Loucy (cell line): ENCODE data around the gene GNG2.

ENCODE experiments used
- H2AFZ ChIP-seq: fragments of 200-600 bp; sonication (generic); 2 replicates; pipeline ENCODE4 v1.6.0; 2016; ENCODE audit warnings: antibody characterized with exemption, mild to moderate bottlenecking, low read length, moderate library complexity
- H3F3A ChIP-seq: fragments of 200-600 bp; 2 replicates; pipeline ENCODE4 v1.6.0; 2016; ENCODE audit warnings: antibody characterized with exemption, low read depth, mild to moderate bottlenecking
- H3K27me3 ChIP-seq: fragments of 200-600 bp; sonication (generic); 2 replicates; pipeline ENCODE4 v1.6.1; 2014; ENCODE audit warnings: low read length, mild to moderate bottlenecking; ENCODE audit not compliant: insufficient read depth, poor library complexity, severe bottlenecking
- H3K36me3 ChIP-seq: fragments of 200-600 bp; sonication (generic); 2 replicates; pipeline ENCODE4 v1.6.1; 2016; ENCODE audit warnings: low read length; ENCODE audit not compliant: insufficient read depth
- H3K4me1 ChIP-seq: fragments of 200-600 bp; sonication (generic); 2 replicates; pipeline ENCODE4 v1.5.1; 2014; ENCODE audit warnings: low read length, mild to moderate bottlenecking; ENCODE audit not compliant: insufficient read depth, poor library complexity, severe bottlenecking
- H3K4me2 ChIP-seq: fragments of 200-600 bp; sonication (generic); 2 replicates; pipeline ENCODE4 v1.6.0; 2014; ENCODE audit warnings: antibody characterized with exemption, low read length, low read depth, mild to moderate bottlenecking; ENCODE audit not compliant: poor library complexity, severe bottlenecking
- H3K4me3 ChIP-seq: fragments of 200-600 bp; sonication (generic); 2 replicates; pipeline ENCODE4 v1.5.1; 2014; ENCODE audit warnings: low read length, mild to moderate bottlenecking, mixed read lengths; ENCODE audit not compliant: poor library complexity, severe bottlenecking
- H3K79me2 ChIP-seq: fragments of 200-600 bp; sonication (generic); 2 replicates; pipeline ENCODE4 v1.6.1; 2014; ENCODE audit warnings: low read length; ENCODE audit not compliant: insufficient read depth
- H3K9ac ChIP-seq: fragments of 200-600 bp; sonication (generic); 2 replicates; pipeline ENCODE4 v1.6.0; 2014; ENCODE audit warnings: mild to moderate bottlenecking, low read depth, low read length, moderate library complexity; ENCODE audit not compliant: poor library complexity, severe bottlenecking
- H3K9me2 ChIP-seq: fragments of 200-600 bp; sonication (generic); replicated peaks from 2 replicates; pipeline ENCODE4 v1.6.1; 2016; ENCODE audit warnings: low read depth, low read length, mixed read lengths
- H3K9me3 ChIP-seq: fragments of 200-600 bp; sonication (generic); 2 replicates; pipeline ENCODE4 v1.6.1; 2014; ENCODE audit warnings: mild to moderate bottlenecking, antibody characterized with exemption, low read length, low read depth; ENCODE audit not compliant: insufficient read depth
- H4K20me1 ChIP-seq: fragments of 200-600 bp; sonication (generic); 2 replicates; pipeline ENCODE4 v1.6.0; 2014; ENCODE audit warnings: antibody characterized with exemption, low read length, mild to moderate bottlenecking; ENCODE audit not compliant: insufficient read depth, poor library complexity, severe bottlenecking
- CTCF ChIP-seq: fragments of 200-600 bp; sonication (generic); conservative IDR thresholded peaks from 2 replicates; pipeline ENCODE4 v1.5.1; 2014; ENCODE audit warnings: mild to moderate bottlenecking, antibody characterized with exemption, low read length
- EZH2phosphoT487 ChIP-seq: fragments of 200-600 bp; IDR thresholded peaks from 2 replicates; pipeline ENCODE4 v1.6.1; 2018; ENCODE audit warnings: antibody characterized with exemption, mild to moderate bottlenecking, moderate library complexity, borderline replicate concordance

Gene GNG2

GRCh38 chr14:51977075-51977474 is 116.7 kb downstream of the GNG2 start:
- no peaks in the 10 kb centered on the region for H3K36me3 ChIP-seq
- H4K20me1 ChIP-seq, result no peaks in the 10 kb centered on the region
- no peak overlapping the region for H2AFZ ChIP-seq
- no peaks in the 10 kb centered on the region for H3K4me1 ChIP-seq
- no peaks in the 10 kb centered on the region for H3K9me3 ChIP-seq
- no peak overlapping the region for H3K4me3 ChIP-seq
- no peak overlapping the region for H3K4me2 ChIP-seq
- no peaks in the 10 kb centered on the region for H3K79me2 ChIP-seq
- H3K9ac ChIP-seq, result no peak overlapping the region
- TF ChIP-seq EZH2phosphoT487, result no peak
- TF ChIP-seq CTCF, result no peak
- H3K9me2 ChIP-seq, result no peaks in the 10 kb centered on the region
- H3K27me3 ChIP-seq, result no peaks in the 10 kb centered on the region
- no peaks in the 10 kb centered on the region for H3F3A ChIP-seq

DNA sequence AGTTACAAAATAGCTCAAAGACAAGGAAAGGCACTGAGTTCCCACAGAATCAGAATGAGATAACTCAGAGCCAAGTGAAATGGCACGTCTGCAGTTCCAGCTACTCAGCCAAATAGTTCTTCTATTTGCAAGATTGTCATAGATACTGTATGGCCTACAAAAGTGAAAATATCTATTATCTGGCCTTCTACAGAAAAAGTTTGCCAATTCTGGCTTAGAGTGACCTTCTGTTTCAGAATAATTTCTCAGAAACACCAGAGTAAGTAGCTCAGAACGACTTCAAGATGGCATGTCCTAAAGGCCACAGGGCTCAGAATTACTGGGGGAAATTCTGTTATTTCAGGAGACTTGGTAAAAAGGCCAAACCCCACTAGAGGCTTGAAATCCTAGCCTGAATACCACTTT is 118.3 kb downstream of the GNG2 start:
- Histone ChIP-seq H3F3A (no peaks in the 10 kb centered on the region), H3K9ac (no peak overlapping the region), H3K4me1 (no peaks in the 10 kb centered on the region), H3K9me3 (no peaks in the 10 kb centered on the region), H2AFZ (0 out of 2 replicates have a peak overlapping the region, but pooled peaks have one; percentile 7), H3K4me2 (no peak overlapping the region), H4K20me1 (no peaks in the 10 kb centered on the region), H3K79me2 (no peaks in the 10 kb centered on the region), H3K27me3 (no peaks in the 10 kb centered on the region), H3K4me3 (no peak overlapping the region), H3K36me3 (no peaks in the 10 kb centered on the region), H3K9me2 (no peaks in the 10 kb centered on the region)
- TF ChIP-seq CTCF (no peak), EZH2phosphoT487 (no peak)

DNA sequence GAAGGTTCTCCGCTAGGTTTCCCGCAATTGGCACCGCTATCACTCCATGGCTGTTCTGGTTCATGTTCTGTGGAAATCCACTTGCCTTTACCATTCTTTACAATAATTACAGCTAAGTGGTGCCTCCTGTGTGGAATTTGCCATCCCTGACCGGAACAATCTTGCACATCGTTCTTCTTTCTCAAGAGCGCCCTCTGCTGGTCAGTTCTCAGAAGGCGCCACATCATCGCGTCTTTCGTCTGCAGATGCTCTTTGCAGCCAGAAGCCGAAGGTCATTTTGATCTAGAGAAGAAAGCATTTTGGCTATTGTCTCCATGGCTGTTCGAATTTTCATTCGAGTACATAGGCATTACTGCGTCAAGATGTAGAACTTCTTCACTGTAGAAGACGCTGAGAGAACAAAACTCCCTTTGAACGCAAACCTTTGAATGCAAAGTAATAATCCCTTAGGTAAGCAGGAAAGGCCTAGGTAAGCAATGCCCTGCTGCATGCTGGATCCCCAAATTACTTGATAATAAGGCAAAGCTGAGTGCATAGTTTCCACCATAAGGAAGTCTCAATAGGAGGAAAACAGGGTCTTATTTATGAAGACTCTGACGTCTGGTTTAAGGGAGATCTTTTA is 118.8 kb downstream of the GNG2 start:
- H2AFZ ChIP-seq, result 0 out of 2 replicates have a peak overlapping the region, but pooled peaks have one; percentile 7
- H3K27me3 ChIP-seq, result no peaks in the 10 kb centered on the region
- no peaks in the 10 kb centered on the region for H3K79me2 ChIP-seq
- no peaks in the 10 kb centered on the region for H3K9me3 ChIP-seq
- TF ChIP-seq EZH2phosphoT487 (no peak), CTCF (peak; percentile 97)
- H3K4me3 ChIP-seq, result no peak overlapping the region
- H3K4me2 ChIP-seq, result no peak overlapping the region
- H3K9me2 ChIP-seq, result no peaks in the 10 kb centered on the region
- H3K36me3 ChIP-seq, result no peaks in the 10 kb centered on the region
- no peak overlapping the region for H3K9ac ChIP-seq
- no peaks in the 10 kb centered on the region for H3K4me1 ChIP-seq
- H3F3A ChIP-seq, result no peaks in the 10 kb centered on the region
- H4K20me1 ChIP-seq, result no peaks in the 10 kb centered on the region
